K562 (cell line): ENCODE results near the gene XPO6. TPM values are rescaled to one million over a fixed set of nuclear protein-coding genes. Genes with fewer than 3 reads are reported as not detected.

Experiments used
- ATAC-seq: fragments of 200-7000 bp; cut with Tn5 transposase; 3 replicates; pipeline ENCODE4 v1.9.1; 2020; ENCODE audit warnings: moderate library complexity
- BruUV-seq: library from RNA; stranded (reverse); fragments of 400-500 nt; replicated peaks from 2 replicates; lab custom pipeline; 2021; lab: Mats Ljungman, UMichigan
- CTCF ChIA-PET: fragments of 300-600 bp; formaldehyde crosslinking; extraction: SDS; loops from one replicate; lab custom pipeline; 2021; ENCODE audit warnings: low intra/inter-chr PET ratio; lab: Yijun Ruan, JAX
- POLR2A ChIA-PET: fragments of 300-600, 350-650 bp; sonication (Branson Sonifier 250); formaldehyde crosslinking; extraction: SDS; loops from one replicate; lab custom pipeline; 2021; ENCODE audit warnings: antibody characterized with exemption, inconsistent platforms; lab: Yijun Ruan, JAX
- DNase-seq, 4 experiments: peaks; one replicate each; pipeline versions ENCODE4 v3.0.0 to v3.0.0-alpha.2; 2011 to 2018; ENCODE audit warnings: low spot score in 3 of 4, mixed read lengths in 3 of 4; ENCODE audit errors: extremely low read depth in 1 of 4
- FAIRE-seq: peaks from 2 replicates; lab custom pipeline; 2011; peaks lifted over from hg19 to GRCh38; lab: Jason Lieb, UNC
- H2AFZ ChIP-seq: 2 replicates; pipeline ENCODE4 v1.6.0; 2011; ENCODE audit warnings: low read depth, low read length, control low read depth, inconsistent platforms
- H3K27ac ChIP-seq: fragments of 200-600 bp; 3 replicates; pipeline ENCODE4 v1.8.0; 2011; ENCODE audit warnings: low read depth, mild to moderate bottlenecking, control low read depth, inconsistent platforms, low read length, moderate library complexity, mixed read lengths; ENCODE audit errors: extremely low read depth
- H3K27me3 ChIP-seq, 2 experiments: fragments of 300-600 bp in 1 of 2; 2 replicates in 1 of 2; 3 replicates in 1 of 2; pipeline versions ENCODE4 v1.6.0 to v1.8.0; 2011; ENCODE audit warnings: inconsistent platforms in 2 of 2, low read length in 2 of 2, mild to moderate bottlenecking in 1 of 2, mixed read lengths in 1 of 2, moderate library complexity in 1 of 2; ENCODE audit not compliant: control insufficient read depth in 2 of 2, insufficient read depth in 2 of 2
- H3K36me3 ChIP-seq: fragments of 300-600 bp; 3 replicates; pipeline ENCODE4 v1.8.0; 2011; ENCODE audit warnings: mild to moderate bottlenecking, low read length, inconsistent platforms; ENCODE audit not compliant: control insufficient read depth, insufficient read depth
- H3K4me1 ChIP-seq, 2 experiments: fragments of 200-600 bp in 1 of 2; replicated peaks in 1 of 2; 2 replicates in 1 of 2; 3 replicates in 1 of 2; pipeline versions ENCODE4 v1.5.1 to v1.8.0; 2011; ENCODE audit warnings: inconsistent platforms in 2 of 2, low read length in 2 of 2, mild to moderate bottlenecking in 1 of 2, mixed read lengths in 1 of 2, moderate library complexity in 1 of 2; ENCODE audit not compliant: control insufficient read depth in 2 of 2, insufficient read depth in 2 of 2
- H3K4me2 ChIP-seq: 2 replicates; pipeline ENCODE4 v1.6.1; 2011; ENCODE audit warnings: low read length, control low read depth, inconsistent platforms, mixed read lengths; ENCODE audit not compliant: insufficient read depth
- H3K4me3 ChIP-seq: fragments of 200-600 bp; sonication (generic), shearing (Covaris generic); 2 replicates; pipeline ENCODE4 v1.5.1; 2016; ENCODE audit warnings: control low read depth, inconsistent platforms
- H3K79me2 ChIP-seq: fragments of 200-600 bp; 3 replicates; pipeline ENCODE4 v1.8.0; 2011; ENCODE audit warnings: low read length, inconsistent platforms; ENCODE audit not compliant: control insufficient read depth, insufficient read depth
- H3K9ac ChIP-seq, 2 experiments: 2 replicates each; pipeline versions ENCODE4 v1.6.0 to v1.6.1; 2011; ENCODE audit warnings: low read depth in 2 of 2, low read length in 2 of 2, control low read depth in 1 of 2, inconsistent platforms in 1 of 2, mild to moderate bottlenecking in 1 of 2, mixed read lengths in 1 of 2; ENCODE audit not compliant: insufficient read depth in 1 of 2
- H3K9me1 ChIP-seq: one replicate; pipeline ENCODE4 v1.6.0; 2011; ENCODE audit warnings: inconsistent platforms, mild to moderate bottlenecking, low read length, moderate library complexity; ENCODE audit not compliant: control insufficient read depth, insufficient read depth
- H3K9me3 ChIP-seq: replicated peaks from 2 replicates; pipeline ENCODE4 v1.5.1; 2011; ENCODE audit warnings: low read depth, low read length, inconsistent platforms; ENCODE audit not compliant: control insufficient read depth, insufficient read depth
- H4K20me1 ChIP-seq: replicated peaks from 2 replicates; pipeline ENCODE4 v1.6.1; 2011; ENCODE audit warnings: low read length, inconsistent platforms, mixed read lengths; ENCODE audit not compliant: control insufficient read depth, insufficient read depth
- ADNP ChIP-seq: fragments of 200-800 bp; sonication (Bioruptor generic); IDR thresholded peaks from 2 replicates; pipeline ENCODE4 v1.6.1; 2016; ENCODE audit warnings: missing genetic modification characterization, missing compliant biosample characterization
- AFF4 ChIP-seq: sonication (generic); formaldehyde crosslinking; IDR thresholded peaks from 2 replicates; pipeline ENCODE4 v1.8.0; 2023; ENCODE audit warnings: mild to moderate bottlenecking, missing genetic modification reagents
- ASH1L ChIP-seq: fragments of 450-650 bp; IDR thresholded peaks from 2 replicates; pipeline ENCODE4 v1.6.1; 2018; ENCODE audit warnings: borderline replicate concordance, mild to moderate bottlenecking, low read depth; ENCODE audit not compliant: partially characterized antibody
- BCL6 ChIP-seq: fragments of 250-450 bp; sonication (Bioruptor Pico); IDR thresholded peaks from 2 replicates; pipeline ENCODE4 v1.4.0; 2020
- BCOR ChIP-seq: fragments of 450-650 bp; IDR thresholded peaks from 2 replicates; pipeline ENCODE4 v1.6.1; 2016
- CBX5 ChIP-seq: IDR thresholded peaks from 2 replicates; pipeline ENCODE4 v1.6.1; 2014; ENCODE audit warnings: low read depth, borderline replicate concordance
- COPS2 ChIP-seq: fragments of 450-650 bp; conservative IDR thresholded peaks from 2 replicates; pipeline ENCODE4 v1.6.1; 2016; ENCODE audit warnings: mild to moderate bottlenecking, moderate library complexity
- ETS2 ChIP-seq: IDR thresholded peaks from 2 replicates; pipeline ENCODE4 v1.6.1; 2016; ENCODE audit warnings: borderline replicate concordance, missing genetic modification characterization, mild to moderate bottlenecking, moderate library complexity, missing compliant biosample characterization; ENCODE audit not compliant: poor library complexity, severe bottlenecking
- HIVEP1 ChIP-seq: fragments of 250-450 bp; sonication (Bioruptor Pico); IDR thresholded peaks from 2 replicates; pipeline ENCODE4 v1.4.0; 2020; ENCODE audit warnings: mild to moderate bottlenecking
- JUNB ChIP-seq: fragments of 450-650 bp; formaldehyde crosslinking; conservative IDR thresholded peaks from 2 replicates; pipeline ENCODE4 v1.4.0; 2020; ENCODE audit warnings: mild to moderate bottlenecking
- KDM1A ChIP-seq, 2 experiments: fragments of 450-650 bp; IDR thresholded peaks; 2 replicates each; pipeline ENCODE4 v1.6.1; 2016; ENCODE audit warnings: mild to moderate bottlenecking in 2 of 2
- KLF1 ChIP-seq: fragments of 450-650 bp; IDR thresholded peaks from 2 replicates; pipeline ENCODE4 v1.6.1; 2016; ENCODE audit warnings: missing genetic modification characterization, missing compliant biosample characterization
- MCM2 ChIP-seq: fragments of 450-650 bp; IDR thresholded peaks from 2 replicates; pipeline ENCODE4 v1.6.1; 2017; ENCODE audit warnings: low read depth, mild to moderate bottlenecking
- MLX ChIP-seq, 2 experiments: fragments of 450-650 bp in 1 of 2; sonication (generic) in 1 of 2; formaldehyde crosslinking; conservative IDR thresholded peaks; 2 replicates each; pipeline versions ENCODE4 v1.4.0 to v1.8.1; 2020 to 2022; ENCODE audit warnings: mild to moderate bottlenecking in 1 of 2, missing genetic modification reagents in 1 of 2
- NR4A1 ChIP-seq, 2 experiments: fragments of 250-450 bp in 1 of 2; fragments of 450-650 bp in 1 of 2; sonication (Bioruptor Pico) in 1 of 2; IDR thresholded peaks; 2 replicates each; pipeline versions ENCODE4 v1.4.0 to v1.6.1; 2016 to 2020; ENCODE audit warnings: mild to moderate bottlenecking in 2 of 2, missing compliant biosample characterization in 1 of 2, missing genetic modification characterization in 1 of 2, moderate library complexity in 1 of 2
- RBM25 ChIP-seq: fragments of 200-400 bp; formaldehyde crosslinking; IDR thresholded peaks from 2 replicates; pipeline ENCODE4 v1.6.1; 2018; ENCODE audit warnings: low read length, low read depth, moderate library complexity; ENCODE audit not compliant: severe bottlenecking
- RUNX1 ChIP-seq: sonication (generic); IDR thresholded peaks from 2 replicates; pipeline ENCODE4 v1.6.1; 2016; ENCODE audit warnings: antibody characterized with exemption, low read depth
- ZFP36 ChIP-seq: fragments of 150-350 bp; IDR thresholded peaks from 2 replicates; pipeline ENCODE4 v1.6.1; 2018; ENCODE audit warnings: low read length, low read depth; ENCODE audit not compliant: partially characterized antibody
- ZNF41 ChIP-seq: fragments of 250-450 bp; sonication (Bioruptor Pico); conservative IDR thresholded peaks from 2 replicates; pipeline ENCODE4 v1.4.0; 2020; ENCODE audit warnings: mild to moderate bottlenecking
- ZNF77 ChIP-seq: fragments of 250-450 bp; sonication (Bioruptor Pico); IDR thresholded peaks from 2 replicates; pipeline ENCODE4 v1.5.0; 2020
- WGBS: fragments of 100-300 bp; shearing (Covaris generic); methylation state at CpG from one replicate; pipeline ENCODE4 v1.1.6; 2016; ENCODE audit warnings: low coverage, mixed read lengths; ENCODE audit not compliant: insufficient coverage; ENCODE audit errors: missing lambda C conversion rate; 5-methylcytosine and 5-hydroxymethylcytosine counted together
- in situ Hi-C: fragments of 300-500 bp; cut with MboI; formaldehyde crosslinking; loops from 4 replicates; pipeline ENCODE4 v1.15.0; 2018; ENCODE audit warnings: inconsistent platforms, mixed read lengths
- intact Hi-C: fragments of 100-400 bp; cut with micrococcal nuclease; formaldehyde crosslinking; loops from 2 replicates; pipeline ENCODE4 v1.14.2; 2022
- polyA plus RNA-seq, 8 experiments: library from polyadenylated mRNA; depleted of rRNA in 4 of 8; stranded (reverse) in 5 of 8; unstranded in 3 of 8; fragments of >200 nt; fragmentation: Nextera tagmentation in 2 of 8; fragmentation: Illumina TruSeq in 1 of 8; extraction: Ambion mirVana in 2 of 8; extraction: Trizol in 1 of 8; gene quantifications; 2 replicates each; pipeline versions ENCODE4 v1.2.1 to v1.2.3, GENCODE V29; 2011 to 2014; ENCODE audit warnings: inconsistent platforms in 1 of 8, missing spikeins in 1 of 8
- total RNA-seq, 7 experiments: library from RNA; depleted of rRNA in 6 of 7; stranded (reverse); fragments of >200 nt in 6 of 7; fragmentation: Illumina TruSeq in 2 of 7; extraction: Trizol in 2 of 7; gene quantifications; 2 replicates each; pipeline versions ENCODE4 v1.2.1 to v1.2.3, GENCODE V29; 2011 to 2021; ENCODE audit warnings: low replicate concordance in 1 of 7

The XPO6 gene
- total and polyA plus RNA-seq, 9 of the 15 experiments (the other 6 are each of a cell fraction or from before 2014, with no cell fraction given), result 11.2 to 196 (median 119) TPM

GRCh38 chr16:28078261-28078660 is 133.5 kb downstream of the XPO6 start (continued):
- no peak for TF ChIP-seq HIVEP1 (CRISPR knock-in tag)

- intact Hi-C loops, result no loop called here
- no peak for TF ChIP-seq ZNF77
- TF ChIP-seq JUNB (CRISPR knock-in tag), result no peak
- no peak for TF ChIP-seq AFF4 (CRISPR knock-in tag)
- no peak for TF ChIP-seq NR4A1 (CRISPR knock-in tag; IDR thresholded peaks at IDR 0.05)
- TF ChIP-seq NR4A1 (tag; IDR thresholded peaks at IDR 0.05), result no peak
- 0 out of 2 replicates have a peak, but pooled peaks have one; percentile 29 for TF ChIP-seq BCOR
- TF ChIP-seq MCM2, result no peak
- TF ChIP-seq ETS2 (tag), result no peak
- TF ChIP-seq KLF1 (tag), result no peak
- 0 out of 2 replicates have a peak, but pooled peaks have one; percentile 29 for TF ChIP-seq ADNP (tag)
- TF ChIP-seq COPS2, result no peak
- 0 out of 4 replicates have a peak, but pooled peaks of 1 of the 2 experiments have one; percentile 19 for TF ChIP-seq KDM1A (IDR thresholded peaks at IDR 0.05)
- no peak for TF ChIP-seq ZNF41 (CRISPR knock-in tag)
- TF ChIP-seq ZFP36, result no peak
- no peak for TF ChIP-seq CBX5
- TF ChIP-seq MLX (CRISPR knock-in tag; conservative IDR thresholded peaks at IDR 0.05), result no peak
- peak; percentile 70 for TF ChIP-seq RBM25
- no peak for TF ChIP-seq RUNX1
- no peak for TF ChIP-seq BCL6 (CRISPR knock-in tag)
- TF ChIP-seq ASH1L, result no peak
Measured at GRCh38 chr16:28073836-28074235, 137.9 kb downstream of the XPO6 start.

More at GRCh38 chr16:28073836-28074235, 137.9 kb downstream of the XPO6 start:
- H3K4me2 ChIP-seq, result no peak overlapping the region
- no peaks in the 10 kb centered on the region for H3K9me1 ChIP-seq
- no peak for ATAC-seq
- in situ Hi-C loops, result no loop called here
- POLR2A ChIA-PET, result no interaction called here
- BruUV-seq, result no TSS peak
- no peak for FAIRE-seq
- 4% methylated on average over 6 of the region's 6 CpGs for WGBS
- no peak for DNase-seq
- H2AFZ ChIP-seq, result no peak overlapping the region
- no peaks in the 10 kb centered on the region for H3K9me3 ChIP-seq
- H3K79me2 ChIP-seq, result no peaks in the 10 kb centered on the region
- no peaks in the 10 kb centered on the region for H3K4me1 ChIP-seq
- no peaks in the 10 kb centered on the region for H3K36me3 ChIP-seq
- H3K9ac ChIP-seq, result no peak overlapping the region
- H3K27me3 ChIP-seq, result peaks cover 17 to 49% of the 10 kb centered on the region in 2 experiments
- CTCF ChIA-PET, result no interaction called here
- H4K20me1 ChIP-seq, result peaks cover 6% of the 10 kb centered on the region; the same call in 1 of the 2 replicates
- no peak overlapping the region for H3K27ac ChIP-seq
- H3K4me3 ChIP-seq, result no peak overlapping the region
